HEK293T (cell line): ENCODE results near the gene TCF25.

Experiments
- CTCF ChIA-PET: fragments of 350-600 bp; formaldehyde crosslinking; extraction: SDS; loops from one replicate; lab custom pipeline; 2021; ENCODE audit warnings: antibody characterized with exemption, inconsistent platforms; lab: Yijun Ruan, JAX
- POLR2A ChIA-PET: fragments of 350-600 bp; formaldehyde crosslinking; extraction: SDS; loops from one replicate; lab custom pipeline; 2020; ENCODE audit warnings: antibody characterized with exemption, inconsistent platforms; lab: Yijun Ruan, JAX
- DNase-seq: peaks from one replicate; pipeline ENCODE4 v3.0.0; 2012; ENCODE audit warnings: mixed read lengths; ENCODE audit errors: extremely low spot score
- ARNT ChIP-seq: fragments of 450-650 bp; IDR thresholded peaks from 2 replicates; pipeline ENCODE4 v1.6.1; 2017; ENCODE audit warnings: mild to moderate bottlenecking
- BHLHE40 ChIP-seq: fragments of 450-650 bp; IDR thresholded peaks from 2 replicates; pipeline ENCODE4 v1.6.1; 2016; ENCODE audit warnings: mild to moderate bottlenecking, moderate library complexity, borderline replicate concordance
- CTBP1 ChIP-seq: fragments of 450-650 bp; IDR thresholded peaks from 2 replicates; pipeline ENCODE4 v1.6.1; 2016; ENCODE audit warnings: borderline replicate concordance
- ELF4 ChIP-seq: fragments of 450-650 bp; IDR thresholded peaks from 2 replicates; pipeline ENCODE4 v1.6.1; 2017; ENCODE audit warnings: antibody characterized with exemption
- FOXA1 ChIP-seq: fragments of 450-650 bp; IDR thresholded peaks from 2 replicates; pipeline ENCODE4 v1.6.1; 2016; ENCODE audit warnings: mild to moderate bottlenecking
- FOXK2 ChIP-seq: fragments of 450-650 bp; IDR thresholded peaks from 2 replicates; pipeline ENCODE4 v1.6.1; 2016; ENCODE audit warnings: mild to moderate bottlenecking
- FOXM1 ChIP-seq: fragments of 450-650 bp; IDR thresholded peaks from 2 replicates; pipeline ENCODE4 v1.6.1; 2017; ENCODE audit warnings: mild to moderate bottlenecking, borderline replicate concordance
- HDGF ChIP-seq: fragments of 450-650 bp; IDR thresholded peaks from 2 replicates; pipeline ENCODE4 v1.6.1; 2017; ENCODE audit warnings: antibody characterized with exemption, borderline replicate concordance
- L3MBTL2 ChIP-seq: fragments of 450-650 bp; conservative IDR thresholded peaks from 2 replicates; pipeline ENCODE4 v1.6.1; 2016; ENCODE audit warnings: mild to moderate bottlenecking
- LEF1 ChIP-seq: fragments of 450-650 bp; IDR thresholded peaks from 2 replicates; pipeline ENCODE4 v1.6.1; 2017; ENCODE audit warnings: mild to moderate bottlenecking, borderline replicate concordance
- NFRKB ChIP-seq: fragments of 450-650 bp; IDR thresholded peaks from 2 replicates; pipeline ENCODE4 v1.6.1; 2016; ENCODE audit warnings: mild to moderate bottlenecking, moderate library complexity
- SP1 ChIP-seq: fragments of 450-650 bp; IDR thresholded peaks from 2 replicates; pipeline ENCODE4 v1.6.1; 2017
- SUZ12 ChIP-seq: fragments of 450-650 bp; IDR thresholded peaks from 2 replicates; pipeline ENCODE4 v1.6.1; 2016; ENCODE audit warnings: mild to moderate bottlenecking
- TARDBP ChIP-seq: fragments of 450-650 bp; IDR thresholded peaks from 2 replicates; pipeline ENCODE4 v1.6.1; 2016
- ZNF384 ChIP-seq: fragments of 450-650 bp; IDR thresholded peaks from 2 replicates; pipeline ENCODE4 v1.6.1; 2016
- TF ChIP-seq, protein P1 (sequence below): fragments of 450-650 bp; IDR thresholded peaks from 2 replicates; pipeline ENCODE4 v1.6.1; 2016

Gene TCF25

GRCh38 chr16:89880477-89881367 is 7.3 kb downstream of the TCF25 start:
- ChIA-PET CTCF (no interaction called here), POLR2A (no interaction called here)

DNA sequence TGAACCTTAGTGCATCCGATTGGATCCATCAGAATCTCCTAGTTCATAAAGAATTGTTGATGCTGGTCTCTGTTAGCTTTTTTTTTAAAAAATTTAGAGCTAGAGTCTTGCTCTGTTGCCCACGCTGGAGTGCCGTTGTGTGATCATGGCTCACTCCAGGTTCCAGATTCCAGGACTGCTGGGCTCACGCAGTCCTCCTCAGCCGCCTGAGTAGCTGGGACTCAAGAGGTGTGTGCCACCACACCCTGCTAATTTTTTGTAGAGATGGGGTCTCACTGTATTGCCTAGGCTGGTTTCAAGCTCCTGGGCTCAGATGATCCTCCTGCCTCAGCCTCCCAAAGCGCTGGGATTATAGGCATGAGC is 8.0 kb downstream of the TCF25 start:
- CTCF ChIA-PET = interaction anchor here (0.6 kb wide), 1 partner anchor 9 kb away, joined by 4 read pairs; no protein-coding TSS in a partner anchor
- no peak for DNase-seq
- TF ChIP-seq HDGF (no peak), FOXK2 (no peak), BHLHE40 (no peak), CTBP1 (no peak), L3MBTL2 (no peak)
- POLR2A ChIA-PET = interaction anchor here (1.3 kb wide), 1 partner anchor 8 kb away, joined by 3 read pairs; the partner anchor contains the start of gene TCF25

More at GRCh38 chr16:89880477-89881367, 7.3 kb downstream of the TCF25 start:
- TF ChIP-seq, protein P1, sequence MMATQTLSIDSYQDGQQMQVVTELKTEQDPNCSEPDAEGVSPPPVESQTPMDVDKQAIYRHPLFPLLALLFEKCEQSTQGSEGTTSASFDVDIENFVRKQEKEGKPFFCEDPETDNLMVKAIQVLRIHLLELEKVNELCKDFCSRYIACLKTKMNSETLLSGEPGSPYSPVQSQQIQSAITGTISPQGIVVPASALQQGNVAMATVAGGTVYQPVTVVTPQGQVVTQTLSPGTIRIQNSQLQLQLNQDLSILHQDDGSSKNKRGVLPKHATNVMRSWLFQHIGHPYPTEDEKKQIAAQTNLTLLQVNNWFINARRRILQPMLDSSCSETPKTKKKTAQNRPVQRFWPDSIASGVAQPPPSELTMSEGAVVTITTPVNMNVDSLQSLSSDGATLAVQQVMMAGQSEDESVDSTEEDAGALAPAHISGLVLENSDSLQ = no peak
- TF ChIP-seq LEF1 = no peak
- TF ChIP-seq HDGF = no peak
- no peak for TF ChIP-seq FOXM1
- no peak for TF ChIP-seq CTBP1
- no peak for TF ChIP-seq ELF4
- TF ChIP-seq ZNF384 = no peak
- no peak for TF ChIP-seq BHLHE40
- TF ChIP-seq SP1 = no peak
- TF ChIP-seq FOXK2 = no peak
- TF ChIP-seq FOXA1 = no peak
- no peak for TF ChIP-seq SUZ12
- TF ChIP-seq TARDBP = no peak
- TF ChIP-seq NFRKB = no peak
- no peak for TF ChIP-seq ARNT
- TF ChIP-seq L3MBTL2 = no peak
- DNase-seq = no peak

DNA sequence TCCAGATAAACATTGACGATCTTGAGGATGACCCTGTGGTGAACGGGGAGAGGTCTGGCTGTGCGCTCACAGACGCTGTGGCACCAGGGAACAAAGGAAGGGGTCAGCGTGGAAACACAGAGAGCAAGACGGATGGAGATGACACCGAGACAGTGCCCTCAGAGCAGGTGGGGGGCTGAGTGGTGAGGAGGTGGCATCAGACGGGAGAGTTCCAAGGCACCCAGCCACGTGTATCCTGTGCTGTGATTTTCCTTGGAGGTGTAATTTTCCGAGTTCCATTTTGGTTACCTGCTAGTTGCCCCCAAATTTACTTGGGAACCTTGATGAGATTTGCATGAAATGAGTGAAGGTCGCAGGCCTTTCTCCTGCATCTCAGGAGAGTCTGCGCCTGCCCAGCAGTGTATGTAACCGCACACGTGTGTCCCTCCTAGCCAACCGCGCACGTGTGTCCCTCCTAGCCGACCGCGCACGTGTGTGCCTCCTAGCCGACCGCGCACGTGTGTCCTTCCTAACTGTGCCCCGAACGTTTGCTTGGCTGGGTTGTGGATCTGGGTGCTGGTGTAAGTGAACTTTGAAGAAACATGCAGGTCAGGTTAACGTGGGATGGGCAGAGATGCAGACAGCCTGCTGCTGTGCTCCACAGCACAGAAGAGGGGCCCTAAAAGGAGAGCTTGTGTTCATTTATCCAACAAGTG is 10.1 kb downstream of the TCF25 start:
- TF ChIP-seq FOXA1 = no peak
- TF ChIP-seq SUZ12 = no peak
- TF ChIP-seq HDGF = no peak
- no peak for TF ChIP-seq FOXM1
- no peak for TF ChIP-seq SP1
- TF ChIP-seq BHLHE40 = no peak
- no peak for TF ChIP-seq CTBP1
- TF ChIP-seq LEF1 = no peak
- TF ChIP-seq ELF4 = no peak
- TF ChIP-seq ZNF384 = no peak
- TF ChIP-seq, protein P1 = no peak
- no peak for TF ChIP-seq L3MBTL2
- TF ChIP-seq TARDBP = no peak
- TF ChIP-seq NFRKB = no peak
- no peak for TF ChIP-seq ARNT
- no peak for TF ChIP-seq FOXK2
- ChIA-PET CTCF (no interaction called here), POLR2A (no interaction called here)
- DNase-seq = no peak

DNA sequence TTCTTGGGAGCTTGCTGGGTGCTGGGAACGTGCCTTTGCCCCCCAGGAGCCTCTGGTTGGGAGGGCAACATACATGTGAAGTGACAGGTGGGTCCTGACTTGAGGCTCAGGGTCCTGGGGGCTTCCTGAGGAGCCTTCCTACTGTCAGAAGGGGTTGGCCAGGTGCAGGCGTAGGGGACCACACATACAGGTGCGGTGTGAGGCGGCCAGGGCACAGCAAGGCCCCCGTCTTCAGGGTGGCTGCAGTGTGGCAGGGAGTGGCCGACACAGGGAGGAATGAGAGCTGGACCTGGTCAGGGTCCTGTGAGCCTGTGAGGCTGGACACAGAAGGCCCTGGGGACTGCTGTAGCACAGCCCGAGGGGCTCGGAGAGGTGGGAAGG is 10.6 kb downstream of the TCF25 start:
- CTCF ChIA-PET = no interaction called here
- POLR2A ChIA-PET = no interaction called here
- DNase-seq = no peak
- TF ChIP-seq FOXM1 (no peak), ELF4 (no peak), SP1 (no peak), ARNT (no peak), HDGF (no peak), NFRKB (no peak), FOXA1 (no peak), ZNF384 (no peak), TARDBP (no peak), LEF1 (no peak), L3MBTL2 (no peak)
- TF ChIP-seq, protein P1 = no peak

DNA sequence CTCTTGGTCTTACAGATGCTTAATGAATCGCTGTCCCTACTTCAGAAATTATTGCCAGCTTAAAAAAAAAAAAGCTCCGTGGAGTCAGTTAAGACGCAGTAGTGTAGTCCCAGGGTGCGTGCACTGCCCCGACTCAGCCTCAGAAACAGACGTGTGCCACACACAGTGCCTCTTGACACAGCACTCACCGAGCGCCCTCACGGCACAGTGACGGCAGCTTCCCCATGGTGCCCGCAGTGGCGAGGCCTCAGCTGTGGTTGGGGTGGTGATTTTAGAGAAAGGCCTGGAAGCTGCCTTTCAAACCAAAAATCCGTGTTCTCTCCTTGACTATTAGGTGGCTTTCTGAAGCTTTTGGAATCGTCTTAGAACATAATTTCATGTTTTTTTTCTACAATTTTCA is 13.9 kb downstream of the TCF25 start:
- POLR2A ChIA-PET = interaction anchor here (0.6 kb wide), 1 partner anchor 197 kb away, joined by 3 read pairs; no protein-coding TSS in a partner anchor
- DNase-seq = no peak
- CTCF ChIA-PET = interaction anchor here (0.9 kb wide), 1 partner anchor 23 kb away, joined by 5 read pairs; no protein-coding TSS in a partner anchor
- TF ChIP-seq L3MBTL2 (no peak), FOXK2 (no peak), SP1 (no peak), ARNT (no peak), ZNF384 (no peak), TARDBP (no peak), HDGF (no peak)
- TF ChIP-seq, protein P1 = no peak
